Gastrocnemius medialis (tissue), 4 donors: ENCODE results near the gene GREB1. TPM values are rescaled to one million over a fixed set of nuclear protein-coding genes. Genes with fewer than 3 reads are reported as not detected.

Source experiments
- ATAC-seq, 2 donors: fragments of 150-250 bp; one replicate each; pipeline ENCODE4 v1.9.1; 2016
- DNase-seq, 2 donors: peaks; one replicate each; pipeline ENCODE4 v3.0.0-alpha.2; 2019
- H3K27ac ChIP-seq, 4 donors: fragments of 200-600 bp; sonication (generic); 1 replicate in 1 of 4; 2 replicates in 3 of 4; pipeline ENCODE4 v1.5.1; 2016 to 2018; ENCODE audit warnings: mild to moderate bottlenecking in 2 of 4, moderate library complexity in 1 of 4
- H3K27me3 ChIP-seq, 3 donors: fragments of 200-600 bp; sonication (generic) in 2 of 3; 1 replicate in 1 of 3; 2 replicates in 2 of 3; pipeline versions ENCODE4 v1.5.1 to v1.6.0; 2016 to 2019; ENCODE audit warnings: mild to moderate bottlenecking in 1 of 3, moderate library complexity in 1 of 3
- H3K36me3 ChIP-seq, 2 donors: fragments of 200-600 bp; sonication (generic) in 1 of 2; one replicate each; pipeline ENCODE4 v1.5.1; 2017 to 2018
- H3K4me1 ChIP-seq, 2 donors: fragments of 200-600 bp; sonication (generic) in 1 of 2; one replicate each; pipeline ENCODE4 v1.5.1; 2016 to 2017; ENCODE audit warnings: mild to moderate bottlenecking in 2 of 2
- H3K4me3 ChIP-seq, 4 donors: fragments of 200-600 bp; sonication (generic) in 3 of 4; 1 replicate in 1 of 4; 2 replicates in 3 of 4; pipeline ENCODE4 v1.5.1; 2016 to 2019; ENCODE audit warnings: mild to moderate bottlenecking in 2 of 4
- H3K9me3 ChIP-seq, 3 donors: fragments of 200-600 bp; sonication (generic) in 2 of 3; 1 replicate in 1 of 3; 2 replicates in 2 of 3; pipeline ENCODE4 v1.5.1; 2016 to 2019
- CTCF ChIP-seq, 5 experiments: fragments of 450-650 bp in 3 of 5; fragments of 200-600 bp in 2 of 5; sonication (generic) in 2 of 5; IDR thresholded peaks in 4 of 5; conservative IDR thresholded peaks in 1 of 5; 1 replicate in 4 of 5; 2 replicates in 1 of 5; pipeline ENCODE4 v1.5.1; 2016 to 2019; ENCODE audit warnings: antibody characterized with exemption in 5 of 5, mild to moderate bottlenecking in 3 of 5, moderate library complexity in 3 of 5
- POLR2A ChIP-seq, 2 donors: fragments of 450-650 bp; IDR thresholded peaks; one replicate each; pipeline ENCODE4 v1.6.1; 2017; ENCODE audit warnings: antibody characterized with exemption in 2 of 2, mild to moderate bottlenecking in 2 of 2, moderate library complexity in 2 of 2
- in situ Hi-C, 4 donors: fragments of 200-750 bp; cut with MboI; loops; one replicate each; pipeline versions ENCODE4 v1.15.0 to v1.8.0; 2017; ENCODE audit warnings: low sequenced_read_pairs in 4 of 4
- intact Hi-C: fragments of 100-400 bp; cut with DNase I; formaldehyde crosslinking; loops from one replicate; pipeline ENCODE4 v1.15.1; 2023; ENCODE audit warnings: low total_unique reads
- total RNA-seq, 4 donors: library from RNA; depleted of rRNA; stranded (reverse); fragments of >200 nt; gene quantifications; one replicate each; pipeline versions ENCODE4 v1.1.0 to v1.2.3, GENCODE V29; 2016

The GREB1 gene
- total RNA-seq, 4 donors from 2014 or later, result 1.7 to 9.3 (median 2.6) TPM

DNA sequence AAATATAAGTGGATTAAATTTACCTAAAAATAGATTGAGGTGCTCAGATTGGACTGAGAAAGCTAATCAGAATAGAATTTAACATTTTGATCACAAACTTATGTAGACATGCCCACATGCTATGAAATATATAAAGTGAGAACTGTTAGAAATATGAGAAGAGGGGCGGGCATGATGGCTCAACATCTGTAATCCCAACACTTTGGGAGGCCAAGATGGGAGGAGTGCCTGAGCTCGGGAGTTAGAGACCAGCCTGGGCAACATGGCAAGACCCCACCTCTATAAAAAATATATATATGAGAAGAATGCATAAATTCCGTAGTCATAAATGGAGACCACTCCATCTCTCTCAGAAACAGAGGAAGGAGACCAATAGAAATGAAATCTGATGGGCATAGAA, 110.4 kb downstream of the GREB1 start:
- intact Hi-C loops, result no loop called here
- Histone ChIP-seq H3K9me3 (no peaks in the 10 kb centered on the region), H3K4me3 (no peak overlapping the region), H3K4me1 (no peaks in the 10 kb centered on the region), H3K36me3 (no peaks in the 10 kb centered on the region), H3K27ac (no peak overlapping the region), H3K27me3 (no peaks in the 10 kb centered on the region)
- DNase-seq (no peak), ATAC-seq (no peak)
- TF ChIP-seq CTCF (IDR thresholded peaks at IDR 0.05 in 4 of 5, conservative IDR thresholded peaks at IDR 0.05 in 1 of 5) (no peak), POLR2A (IDR thresholded peaks at IDR 0.05) (no peak)
- in situ Hi-C loops, result no loop called here

- H3K27me3 ChIP-seq, result no peaks in the 10 kb centered on the region
- no peak overlapping the region for H3K4me3 ChIP-seq
- no peak overlapping the region for H3K27ac ChIP-seq
- ATAC-seq (no peak), DNase-seq (no peak)
- H3K36me3 ChIP-seq, result no peaks in the 10 kb centered on the region
- in situ Hi-C loops, result no loop called here
- TF ChIP-seq CTCF (IDR thresholded peaks at IDR 0.05 in 4 of 5, conservative IDR thresholded peaks at IDR 0.05 in 1 of 5), result no peak
- no peaks in the 10 kb centered on the region for H3K4me1 ChIP-seq
- intact Hi-C loops, result no loop called here
- H3K9me3 ChIP-seq, result no peaks in the 10 kb centered on the region
Observed at GRCh38 chr2:11646530-11646929, 112.7 kb downstream of the GREB1 start.

- Histone ChIP-seq H3K36me3 (no peaks in the 10 kb centered on the region), H3K27me3 (no peaks in the 10 kb centered on the region), H3K4me3 (no peak overlapping the region), H3K4me1 (peaks cover 0 to 3% of the 10 kb centered on the region in 2 donors), H3K27ac (no peak overlapping the region), H3K9me3 (no peaks in the 10 kb centered on the region)
- no peak for ATAC-seq
- in situ Hi-C loops, result no loop called here
- TF ChIP-seq CTCF (IDR thresholded peaks at IDR 0.05 in 4 of 5, conservative IDR thresholded peaks at IDR 0.05 in 1 of 5), result peak in 2 of 5 experiments; percentile 21 to 31
- no peak for TF ChIP-seq POLR2A (IDR thresholded peaks at IDR 0.05)
- no peak for DNase-seq
- intact Hi-C loops, result no loop called here
Observed at GRCh38 chr2:11647834-11648600, 114.2 kb downstream of the GREB1 start.

DNA sequence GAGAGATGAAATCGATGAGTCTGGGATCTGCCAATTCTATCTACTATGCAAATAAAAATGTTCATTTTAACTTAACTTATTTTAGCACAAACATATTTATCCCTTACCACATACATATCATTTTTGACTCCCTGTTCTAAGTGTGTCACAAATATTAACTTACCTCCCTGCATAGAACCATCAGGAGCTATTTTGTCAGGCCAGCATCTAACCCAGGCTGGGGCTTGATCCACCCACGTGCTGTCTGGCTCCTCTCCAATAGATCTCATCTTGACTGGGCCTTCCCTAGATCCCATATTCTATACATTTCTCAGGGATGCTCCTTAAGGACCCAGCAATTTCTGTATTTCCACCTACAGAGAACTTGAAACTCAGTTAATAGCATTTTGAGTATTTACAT, 115.2 kb downstream of the GREB1 start:
- intact Hi-C loops (no loop called here), in situ Hi-C loops (no loop called here)
- no peak overlapping the region for H3K27ac ChIP-seq

More for the DNA sequence above, 115.2 kb downstream of the GREB1 start:
- no peak for DNase-seq
- ATAC-seq, result no peak
- no peaks in the 10 kb centered on the region for H3K27me3 ChIP-seq
- TF ChIP-seq CTCF (IDR thresholded peaks at IDR 0.05 in 4 of 5, conservative IDR thresholded peaks at IDR 0.05 in 1 of 5) (no peak), POLR2A (IDR thresholded peaks at IDR 0.05) (no peak)
- no peaks in the 10 kb centered on the region for H3K9me3 ChIP-seq
- H3K36me3 ChIP-seq, result no peaks in the 10 kb centered on the region
- H3K4me3 ChIP-seq, result no peak overlapping the region
- peaks cover 0 to 3% of the 10 kb centered on the region in 2 donors for H3K4me1 ChIP-seq
